Measurements from ENCODE around the gene ABCA4.

DNA sequence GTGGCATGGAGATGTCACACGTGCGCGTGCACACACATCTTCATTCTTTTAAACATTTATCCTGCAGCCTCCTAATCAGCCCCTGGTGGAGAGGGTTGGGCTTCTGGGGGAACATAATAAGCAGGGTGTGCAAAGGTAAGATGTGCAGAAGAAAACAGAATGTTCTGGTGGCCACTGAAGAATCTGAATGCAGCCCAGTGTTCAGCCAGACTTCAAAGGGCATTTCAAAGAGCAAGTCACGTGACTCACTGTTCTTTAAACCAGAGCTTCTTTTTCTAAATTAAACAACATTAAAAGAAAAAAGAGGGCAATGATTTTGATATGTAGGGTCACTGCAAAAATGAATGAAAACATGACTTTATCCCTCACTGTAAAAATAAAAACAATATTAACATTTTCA lies 89.8 kb downstream of the ABCA4 start:
- TF ChIP-seq EZH2 (IDR thresholded peaks at IDR 0.05; ENCODE audit: low read length, unreplicated experiment) = no peak
- TF ChIP-seq, protein P1, sequence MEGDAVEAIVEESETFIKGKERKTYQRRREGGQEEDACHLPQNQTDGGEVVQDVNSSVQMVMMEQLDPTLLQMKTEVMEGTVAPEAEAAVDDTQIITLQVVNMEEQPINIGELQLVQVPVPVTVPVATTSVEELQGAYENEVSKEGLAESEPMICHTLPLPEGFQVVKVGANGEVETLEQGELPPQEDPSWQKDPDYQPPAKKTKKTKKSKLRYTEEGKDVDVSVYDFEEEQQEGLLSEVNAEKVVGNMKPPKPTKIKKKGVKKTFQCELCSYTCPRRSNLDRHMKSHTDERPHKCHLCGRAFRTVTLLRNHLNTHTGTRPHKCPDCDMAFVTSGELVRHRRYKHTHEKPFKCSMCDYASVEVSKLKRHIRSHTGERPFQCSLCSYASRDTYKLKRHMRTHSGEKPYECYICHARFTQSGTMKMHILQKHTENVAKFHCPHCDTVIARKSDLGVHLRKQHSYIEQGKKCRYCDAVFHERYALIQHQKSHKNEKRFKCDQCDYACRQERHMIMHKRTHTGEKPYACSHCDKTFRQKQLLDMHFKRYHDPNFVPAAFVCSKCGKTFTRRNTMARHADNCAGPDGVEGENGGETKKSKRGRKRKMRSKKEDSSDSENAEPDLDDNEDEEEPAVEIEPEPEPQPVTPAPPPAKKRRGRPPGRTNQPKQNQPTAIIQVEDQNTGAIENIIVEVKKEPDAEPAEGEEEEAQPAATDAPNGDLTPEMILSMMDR (conservative IDR thresholded peaks at IDR 0.05; ENCODE audit: low read depth, low read length) = no peak
- TF ChIP-seq EZH2phosphoT487 (IDR thresholded peaks at IDR 0.05; ENCODE audit: borderline replicate concordance, low read length) = no peak
